Nephron (organoid): ENCODE results near the gene PSAPL1.

ENCODE experiments used
- H3K27ac Mint-ChIP-seq, 3 experiments: 2 replicates each; pipeline ENCODE4 v1.8.0; 2020; ENCODE audit warnings: mixed read lengths in 3 of 3, mild to moderate bottlenecking in 2 of 3, moderate library complexity in 1 of 3
- H3K27me3 Mint-ChIP-seq: 2 replicates; pipeline ENCODE4 v1.8.0; 2021; ENCODE audit warnings: low read depth, mild to moderate bottlenecking, moderate library complexity, mixed read lengths
- H3K36me3 Mint-ChIP-seq: 2 replicates; pipeline ENCODE4 v1.8.0; 2020; ENCODE audit warnings: low read depth, mixed read lengths
- H3K4me1 Mint-ChIP-seq: 2 replicates; pipeline ENCODE4 v1.8.0; 2020; ENCODE audit warnings: mixed read lengths
- H3K4me3 Mint-ChIP-seq, 3 experiments: 2 replicates each; pipeline ENCODE4 v1.8.0; 2020; ENCODE audit warnings: mild to moderate bottlenecking in 3 of 3, mixed read lengths in 3 of 3, moderate library complexity in 2 of 3
- H3K9me3 Mint-ChIP-seq: 2 replicates; pipeline ENCODE4 v1.8.0; 2020; ENCODE audit warnings: mixed read lengths
- TF ChIP-seq, protein P1 (sequence below), 3 experiments: fragments of 200-600 bp; sonication (generic); IDR thresholded peaks; one replicate each; pipeline ENCODE4 v1.5.0; 2021; ENCODE audit warnings: antibody characterized with exemption in 3 of 3; ENCODE audit not compliant: unreplicated experiment in 3 of 3

PSAPL1 gene

DNA sequence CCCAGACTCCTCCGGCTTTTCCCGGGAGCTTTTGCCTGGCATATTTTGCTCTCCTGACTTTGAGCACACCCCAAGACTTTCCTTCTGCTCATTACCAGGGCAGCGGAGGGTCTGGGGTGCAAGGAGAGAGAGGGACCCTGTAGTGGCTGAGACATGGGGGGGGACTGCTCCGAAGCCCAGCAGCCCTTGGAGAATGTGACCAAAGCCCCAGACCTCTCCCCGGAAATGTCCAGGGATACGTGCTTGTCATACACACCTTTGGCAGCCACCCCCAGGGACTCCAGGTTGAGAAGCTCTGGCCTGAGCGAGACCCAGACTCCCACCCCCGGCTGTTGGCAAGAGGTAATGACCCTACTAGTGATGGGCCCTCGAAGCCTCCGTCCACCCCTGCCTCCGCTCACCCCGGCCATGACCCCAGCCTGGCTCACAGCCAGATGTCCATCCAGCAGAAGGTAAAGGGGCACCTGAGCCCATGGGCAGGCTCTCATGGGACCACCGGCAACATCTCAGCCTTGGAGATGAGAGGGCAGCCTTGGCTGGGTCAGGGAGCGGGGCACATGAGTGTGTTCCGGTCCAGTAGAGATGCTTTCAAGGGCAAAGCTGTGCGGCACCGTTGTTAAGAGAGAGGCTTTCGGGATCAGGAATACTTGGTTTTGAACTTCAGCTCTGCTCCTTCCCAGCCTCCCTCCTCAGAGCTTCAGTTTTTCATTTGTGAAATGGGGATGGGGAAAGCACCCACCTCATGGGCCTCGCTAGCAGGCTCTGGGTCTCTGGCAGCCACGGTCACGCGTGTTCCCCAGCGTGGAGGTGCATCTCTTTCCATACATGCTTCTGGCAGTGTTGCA is 2.0 kb downstream of the PSAPL1 start:
- Mint-ChIP-seq H3K9me3 (no peaks in the 10 kb centered on the region), H3K27ac (no peak overlapping the region), H3K4me3 (no peak overlapping the region), H3K27me3 (peaks cover 8% of the 10 kb centered on the region), H3K4me1 (peaks cover 19% of the 10 kb centered on the region), H3K36me3 (no peaks in the 10 kb centered on the region)
- TF ChIP-seq, protein P1, sequence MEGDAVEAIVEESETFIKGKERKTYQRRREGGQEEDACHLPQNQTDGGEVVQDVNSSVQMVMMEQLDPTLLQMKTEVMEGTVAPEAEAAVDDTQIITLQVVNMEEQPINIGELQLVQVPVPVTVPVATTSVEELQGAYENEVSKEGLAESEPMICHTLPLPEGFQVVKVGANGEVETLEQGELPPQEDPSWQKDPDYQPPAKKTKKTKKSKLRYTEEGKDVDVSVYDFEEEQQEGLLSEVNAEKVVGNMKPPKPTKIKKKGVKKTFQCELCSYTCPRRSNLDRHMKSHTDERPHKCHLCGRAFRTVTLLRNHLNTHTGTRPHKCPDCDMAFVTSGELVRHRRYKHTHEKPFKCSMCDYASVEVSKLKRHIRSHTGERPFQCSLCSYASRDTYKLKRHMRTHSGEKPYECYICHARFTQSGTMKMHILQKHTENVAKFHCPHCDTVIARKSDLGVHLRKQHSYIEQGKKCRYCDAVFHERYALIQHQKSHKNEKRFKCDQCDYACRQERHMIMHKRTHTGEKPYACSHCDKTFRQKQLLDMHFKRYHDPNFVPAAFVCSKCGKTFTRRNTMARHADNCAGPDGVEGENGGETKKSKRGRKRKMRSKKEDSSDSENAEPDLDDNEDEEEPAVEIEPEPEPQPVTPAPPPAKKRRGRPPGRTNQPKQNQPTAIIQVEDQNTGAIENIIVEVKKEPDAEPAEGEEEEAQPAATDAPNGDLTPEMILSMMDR (IDR thresholded peaks at IDR 0.05; ENCODE audit: unreplicated experiment in 3 of 3) = no peak

DNA sequence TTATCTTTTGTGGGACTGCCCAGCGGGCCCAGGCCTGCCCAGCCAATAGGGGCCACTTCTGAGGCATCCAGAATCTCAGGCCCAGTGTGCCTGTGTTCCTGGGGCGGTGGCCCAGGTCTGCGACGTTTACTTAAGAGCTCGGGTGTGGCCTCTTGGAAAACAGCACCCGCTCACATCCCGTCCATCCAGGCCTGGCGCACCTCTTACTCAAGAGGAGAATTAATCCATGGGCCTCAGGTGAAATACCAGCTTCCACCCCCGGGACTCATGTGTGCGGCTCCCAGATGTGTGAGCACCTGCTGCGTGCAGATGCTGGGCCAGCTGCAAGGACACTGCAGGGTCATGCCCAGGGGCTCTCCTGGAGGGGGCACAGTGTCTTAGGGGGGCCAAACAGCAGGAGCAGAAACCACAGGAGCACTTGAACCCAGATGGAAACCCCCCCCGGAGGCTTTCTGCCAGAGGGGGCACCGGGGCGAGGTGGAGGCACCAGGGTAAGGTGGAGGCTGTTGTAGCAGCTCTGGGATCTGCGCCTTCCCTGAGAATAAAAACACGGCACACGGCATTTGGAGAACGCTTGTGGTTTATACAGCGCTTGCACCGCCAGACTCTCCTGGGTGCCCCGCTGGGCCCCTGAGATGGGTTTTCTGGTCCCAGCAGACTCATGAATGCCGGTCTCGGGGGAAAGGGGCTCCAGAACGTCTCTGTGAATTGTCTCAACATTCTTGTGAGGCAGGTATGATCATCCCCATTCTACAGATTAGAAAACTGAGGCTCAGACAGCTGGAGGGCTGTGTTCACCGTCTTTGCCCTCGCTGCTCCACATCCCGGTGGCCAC is 2.8 kb downstream of the PSAPL1 start:
- Mint-ChIP-seq H3K4me3 (no peak overlapping the region), H3K4me1 (peaks cover 27% of the 10 kb centered on the region)

DNA sequence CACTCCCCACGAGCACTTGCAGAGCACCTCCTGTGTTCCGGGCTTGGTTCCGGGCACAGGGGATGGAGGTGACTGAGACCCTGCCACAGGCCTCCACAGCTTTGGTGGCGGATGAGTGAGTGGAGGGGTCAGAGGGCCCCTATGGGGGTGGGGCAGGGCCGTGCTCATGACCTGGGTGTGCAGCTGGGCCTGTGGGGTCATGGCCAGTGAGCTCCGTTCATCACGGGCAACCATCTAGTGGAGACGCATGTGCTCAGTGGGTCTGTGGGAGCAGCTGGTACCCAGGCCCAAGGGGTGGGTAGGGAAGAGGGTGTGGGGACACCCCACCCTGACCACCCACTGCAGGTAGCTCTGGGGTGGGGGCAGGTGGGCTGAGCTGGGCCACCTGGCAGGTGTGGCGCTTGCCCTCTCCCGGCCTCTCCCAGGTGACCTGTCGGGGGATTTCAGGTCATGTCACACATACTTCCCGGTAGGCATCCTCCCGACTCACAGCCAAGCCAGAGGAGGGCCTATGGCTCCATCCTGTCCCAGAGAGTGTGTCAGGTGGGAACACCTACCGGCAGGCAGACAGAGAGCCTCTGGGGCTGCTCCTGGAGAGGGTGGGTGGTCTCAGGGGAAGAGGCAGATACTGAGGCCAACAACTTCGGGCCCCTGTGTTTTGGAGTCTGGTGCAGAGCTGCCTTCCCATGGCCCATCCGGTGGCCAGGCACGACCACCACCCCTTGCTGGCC is 3.6 kb downstream of the PSAPL1 start:
- no peak overlapping the region for H3K27ac Mint-ChIP-seq
- H3K9me3 Mint-ChIP-seq = no peaks in the 10 kb centered on the region
- no peaks in the 10 kb centered on the region for H3K27me3 Mint-ChIP-seq
- TF ChIP-seq, protein P1 (IDR thresholded peaks at IDR 0.05; ENCODE audit: unreplicated experiment in 3 of 3) = no peak
- H3K36me3 Mint-ChIP-seq = no peaks in the 10 kb centered on the region
- H3K4me1 Mint-ChIP-seq = peaks cover 29% of the 10 kb centered on the region
- no peak overlapping the region for H3K4me3 Mint-ChIP-seq

More for the DNA sequence above, 2.8 kb downstream of the PSAPL1 start:
- Mint-ChIP-seq H3K9me3 (no peaks in the 10 kb centered on the region), H3K27me3 (peaks cover 4% of the 10 kb centered on the region), H3K36me3 (no peaks in the 10 kb centered on the region), H3K27ac (no peak overlapping the region)
- TF ChIP-seq, protein P1 (IDR thresholded peaks at IDR 0.05; ENCODE audit: unreplicated experiment in 3 of 3) = no peak

DNA sequence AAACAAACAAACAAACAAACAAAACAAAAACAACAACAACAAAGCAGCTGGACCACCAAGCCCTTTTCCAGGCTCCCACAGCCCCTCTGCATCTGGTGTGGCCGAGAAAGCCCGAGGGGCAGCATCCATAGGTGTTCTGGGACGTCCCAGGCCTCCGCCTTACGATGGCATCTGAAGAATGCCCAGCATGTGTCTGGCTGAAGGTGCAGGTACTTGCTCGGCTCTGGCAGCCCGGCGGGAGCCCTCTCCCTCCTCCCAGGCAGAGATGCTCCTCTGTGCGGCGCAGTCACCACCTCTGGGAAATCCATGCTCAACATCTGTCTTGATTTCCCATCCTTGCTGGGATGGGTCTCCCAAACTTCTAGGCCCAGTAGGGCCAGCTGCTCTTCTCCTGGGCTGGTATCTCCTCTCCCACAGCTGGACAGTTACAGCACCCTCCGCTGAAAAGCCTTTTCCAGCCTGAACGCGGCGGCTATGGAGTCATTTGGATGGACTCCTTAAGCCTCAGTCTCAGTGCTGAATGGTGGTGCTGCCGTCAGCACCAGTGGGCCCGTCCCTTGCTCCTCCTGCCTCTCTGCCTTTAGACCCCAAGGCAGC is 4.3 kb downstream of the PSAPL1 start:
- TF ChIP-seq, protein P1 (IDR thresholded peaks at IDR 0.05; ENCODE audit: unreplicated experiment in 3 of 3) = no peak
- H3K4me3 Mint-ChIP-seq = no peak overlapping the region

DNA sequence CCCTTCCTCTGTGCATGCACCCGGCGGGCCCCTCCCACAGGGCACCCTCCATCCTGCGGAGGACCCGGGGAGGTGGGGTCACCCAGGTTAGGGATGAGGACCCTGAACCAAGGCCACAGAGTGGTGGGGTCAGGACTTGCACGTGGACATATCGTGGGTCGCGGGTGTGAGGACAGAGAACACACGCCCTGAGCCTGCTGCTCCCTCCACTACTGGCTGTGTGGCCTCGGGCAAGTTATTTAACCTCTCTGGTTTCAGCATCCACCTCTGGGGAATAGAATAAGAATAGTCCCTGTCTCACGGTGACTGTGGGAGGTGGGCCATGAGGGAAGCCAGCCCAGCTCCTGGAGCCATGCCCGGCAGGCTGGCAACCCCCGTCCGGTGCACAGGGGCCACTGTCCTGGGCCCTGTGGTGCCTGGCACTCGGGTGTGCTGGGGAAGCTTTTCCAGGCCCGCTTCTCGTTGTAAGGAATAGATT is 5.1 kb downstream of the PSAPL1 start:
- H3K4me1 Mint-ChIP-seq = peaks cover 20% of the 10 kb centered on the region

More for the DNA sequence above, 4.3 kb downstream of the PSAPL1 start:
- H3K27ac Mint-ChIP-seq = no peak overlapping the region
- H3K9me3 Mint-ChIP-seq = no peaks in the 10 kb centered on the region
- H3K4me1 Mint-ChIP-seq = peaks cover 25% of the 10 kb centered on the region
- H3K27me3 Mint-ChIP-seq = no peaks in the 10 kb centered on the region
- no peaks in the 10 kb centered on the region for H3K36me3 Mint-ChIP-seq

More for the DNA sequence above, 5.1 kb downstream of the PSAPL1 start:
- no peaks in the 10 kb centered on the region for H3K36me3 Mint-ChIP-seq
- no peak overlapping the region for H3K4me3 Mint-ChIP-seq
- TF ChIP-seq, protein P1 (IDR thresholded peaks at IDR 0.05; ENCODE audit: unreplicated experiment in 3 of 3) = no peak
- H3K27me3 Mint-ChIP-seq = peaks cover 3% of the 10 kb centered on the region
- H3K27ac Mint-ChIP-seq = no peak overlapping the region
- H3K9me3 Mint-ChIP-seq = no peaks in the 10 kb centered on the region
